ENCODE measurements around the gene ABCA7.
A peak's percentile ranks its signal among the peaks of the same experiment; 100 is the strongest.
"Not testable (repeated sequence)": the region's sequence is repeated elsewhere in the genome, so short reads cannot be mapped to it uniquely, and the experiment has no call there.

ABCA7 gene

GRCh38 chr19:1017115-1017905, 22.6 kb upstream of the ABCA7 start:
- DNase-seq (ENCODE audit: low read depth in 1 of 2, low spot score in 1 of 2), result no peak

GRCh38 chr19:1017906-1018305, 22.0 kb upstream of the ABCA7 start:
- no peak for DNase-seq (ENCODE audit: low read depth in 1 of 2, low spot score in 1 of 2)

- no peak for DNase-seq (ENCODE audit: low read depth in 1 of 2, low spot score in 1 of 2)
Measured at GRCh38 chr19:1018393-1018792, 21.5 kb upstream of the ABCA7 start.

GRCh38 chr19:1018932-1019615, 20.8 kb upstream of the ABCA7 start:
- DNase-seq (ENCODE audit: low read depth in 1 of 2, low spot score in 1 of 2), result no peak

- DNase-seq (ENCODE audit: low read depth in 1 of 2, low spot score in 1 of 2), result no peak
Measured at GRCh38 chr19:1019616-1019961, 20.3 kb upstream of the ABCA7 start.

GRCh38 chr19:1019980-1020867, 19.7 kb upstream of the ABCA7 start:
- no peak for DNase-seq (ENCODE audit: low read depth in 1 of 2, low spot score in 1 of 2)

GRCh38 chr19:1020868-1021425, 19.0 kb upstream of the ABCA7 start, which contains the start of gene TMEM259:
Gene TMEM259 (minus strand): TSS chr19:1021123. CDS start chr19:1020996, 127 bp downstream.
- DNase-seq (ENCODE audit: low read depth in 1 of 2, low spot score in 1 of 2), result peak; percentile 95 to 97

- not testable (repeated sequence) for DNase-seq (ENCODE audit: low read depth in 1 of 2, low spot score in 1 of 2)
Measured at GRCh38 chr19:1023883-1024188, 16.1 kb upstream of the ABCA7 start.

- DNase-seq (ENCODE audit: low read depth in 1 of 2, low spot score in 1 of 2), result not testable (repeated sequence)
Measured at GRCh38 chr19:1025080-1025479, 14.8 kb upstream of the ABCA7 start.

GRCh38 chr19:1025960-1026782, 13.7 kb upstream of the ABCA7 start, which contains the start of gene CNN2:
Gene CNN2 (plus strand): TSS chr19:1026608. CDS start chr19:1026662, 54 bp downstream.
- peak in 1 of 2 donors; percentile 53 for DNase-seq (ENCODE audit: low read depth in 1 of 2, low spot score in 1 of 2)

GRCh38 chr19:1026783-1027649, 12.9 kb upstream of the ABCA7 start:
- no peak for DNase-seq (ENCODE audit: low read depth in 1 of 2, low spot score in 1 of 2)

- DNase-seq (ENCODE audit: low read depth in 1 of 2, low spot score in 1 of 2), result no peak
Measured at GRCh38 chr19:1027650-1028061, 12.3 kb upstream of the ABCA7 start.

- DNase-seq (ENCODE audit: low read depth in 1 of 2, low spot score in 1 of 2), result peak in 1 of 2 donors; percentile 39
Measured at GRCh38 chr19:1028062-1028926, 11.6 kb upstream of the ABCA7 start.

GRCh38 chr19:1032264-1032867, 7.5 kb upstream of the ABCA7 start:
- DNase-seq (ENCODE audit: low read depth in 1 of 2, low spot score in 1 of 2), result no peak

GRCh38 chr19:1035998-1036621, 3.8 kb upstream of the ABCA7 start:
- no peak for DNase-seq (ENCODE audit: low read depth in 1 of 2, low spot score in 1 of 2)

- DNase-seq (ENCODE audit: low read depth in 1 of 2, low spot score in 1 of 2), result no peak
Measured at GRCh38 chr19:1037621-1038064, 2.3 kb upstream of the ABCA7 start.

GRCh38 chr19:1038978-1039645, 795 bp upstream of the ABCA7 start:
- DNase-seq (ENCODE audit: low read depth in 1 of 2, low spot score in 1 of 2), result no peak
